ENCODE measurements around the gene POLR3B.

The POLR3B gene

GRCh38 chr12:106552228-106552627 is 194.7 kb downstream of the POLR3B start:
- DNase-seq (ENCODE audit: low read depth in 2 of 2): no peak
